DMS53 treated with DMSO at 0.1 percent for 48 hours (cell line): Measurements from ENCODE around the gene MTFR2.

ENCODE experiments used
- DNase-seq: peaks from one replicate; lab custom pipeline; 2025; ENCODE audit not compliant: unreplicated experiment; lab: John Stamatoyannopoulos, UW

Gene MTFR2

DNA sequence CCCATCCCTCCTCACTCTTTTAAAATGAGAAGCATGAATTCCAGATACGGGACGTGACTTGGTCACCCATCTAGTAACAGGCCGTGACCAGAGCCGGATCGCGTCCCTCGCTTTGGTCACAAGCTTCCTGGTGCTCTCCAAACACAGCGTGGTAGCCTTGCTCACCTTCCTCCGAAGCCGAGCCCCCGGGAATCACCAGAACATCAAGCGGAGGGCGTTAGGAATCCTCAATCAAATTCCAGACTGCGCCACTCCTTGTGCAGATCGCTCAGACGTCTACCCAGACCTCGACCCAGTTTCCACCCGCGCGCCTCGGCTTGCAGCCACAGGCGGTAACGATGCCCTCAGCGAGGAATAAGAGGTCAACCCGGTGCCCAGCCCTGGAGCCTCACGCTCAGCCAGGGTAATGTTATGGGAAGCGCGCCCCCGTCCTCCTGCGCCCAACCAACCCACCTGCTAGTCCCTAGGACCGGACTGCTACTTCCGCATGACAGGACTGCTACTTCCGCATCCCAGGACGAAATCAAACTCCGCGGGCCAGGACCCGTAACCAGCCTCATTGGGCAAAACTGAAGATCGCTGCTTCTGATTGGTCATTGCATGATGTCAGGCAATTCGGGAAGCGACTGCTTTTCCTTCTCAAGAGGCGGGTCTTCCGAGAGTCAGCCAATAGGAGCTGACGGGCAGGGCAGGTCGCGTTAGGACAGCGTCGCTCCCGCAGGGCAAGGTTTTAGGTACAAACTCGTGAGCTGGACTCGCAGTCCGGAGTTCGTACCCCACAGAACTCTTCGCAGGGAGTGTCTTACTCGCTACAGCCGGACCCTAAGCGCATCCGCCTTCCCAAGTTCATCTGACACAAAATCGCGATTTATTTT is at the start of gene MTFR2:
TSS of gene MTFR2 (minus strand) at position 501 of the 875 bp plus-strand sequence. CDS start 1,212 bp downstream, outside the sequence.
- DNase-seq, result peak; percentile 92

- DNase-seq, result no peak
Measured at GRCh38 chr6:136294621-136295020, 44.5 kb upstream of the MTFR2 start.

DNA sequence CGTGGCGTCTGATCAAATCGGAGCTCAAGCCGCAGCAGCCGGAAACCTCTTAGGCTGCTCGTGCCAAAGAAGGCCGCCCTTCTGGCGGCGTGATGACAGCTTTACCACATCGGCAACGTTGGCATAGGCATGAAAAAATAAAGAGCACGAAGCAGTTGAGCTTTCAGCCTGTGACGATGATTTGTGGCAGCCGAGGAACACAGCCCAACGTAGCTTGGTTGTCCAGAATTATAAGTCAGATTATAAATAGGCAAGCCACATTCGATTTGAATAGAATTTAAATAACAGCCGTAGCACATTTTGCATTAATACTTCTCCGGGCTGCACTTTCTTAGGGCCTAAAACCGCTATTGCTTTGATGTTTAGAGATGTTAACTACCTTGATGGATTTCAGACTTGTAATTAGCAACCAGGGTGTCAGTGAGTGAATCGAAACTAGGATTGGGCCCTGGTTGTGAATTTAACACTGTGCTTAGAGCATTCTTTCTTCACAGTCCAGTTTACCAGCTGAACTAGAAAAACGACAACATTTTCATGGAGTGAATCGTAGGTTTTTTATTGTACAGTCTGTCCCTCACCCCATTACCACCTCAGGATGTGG is 40.4 kb upstream of the MTFR2 start:
- peak; percentile 54 for DNase-seq

GRCh38 chr6:136289579-136290409 is 39.7 kb upstream of the MTFR2 start, which contains the start of gene BCLAF1:
BCLAF1 (minus strand) TSS chr6:136289846; CDS start chr6:136279866, 9,980 bp downstream.
- DNase-seq, result peak; percentile 89

- DNase-seq, result peak; percentile 70
Measured at GRCh38 chr6:136289327-136289578, 39.1 kb upstream of the MTFR2 start.

DNA sequence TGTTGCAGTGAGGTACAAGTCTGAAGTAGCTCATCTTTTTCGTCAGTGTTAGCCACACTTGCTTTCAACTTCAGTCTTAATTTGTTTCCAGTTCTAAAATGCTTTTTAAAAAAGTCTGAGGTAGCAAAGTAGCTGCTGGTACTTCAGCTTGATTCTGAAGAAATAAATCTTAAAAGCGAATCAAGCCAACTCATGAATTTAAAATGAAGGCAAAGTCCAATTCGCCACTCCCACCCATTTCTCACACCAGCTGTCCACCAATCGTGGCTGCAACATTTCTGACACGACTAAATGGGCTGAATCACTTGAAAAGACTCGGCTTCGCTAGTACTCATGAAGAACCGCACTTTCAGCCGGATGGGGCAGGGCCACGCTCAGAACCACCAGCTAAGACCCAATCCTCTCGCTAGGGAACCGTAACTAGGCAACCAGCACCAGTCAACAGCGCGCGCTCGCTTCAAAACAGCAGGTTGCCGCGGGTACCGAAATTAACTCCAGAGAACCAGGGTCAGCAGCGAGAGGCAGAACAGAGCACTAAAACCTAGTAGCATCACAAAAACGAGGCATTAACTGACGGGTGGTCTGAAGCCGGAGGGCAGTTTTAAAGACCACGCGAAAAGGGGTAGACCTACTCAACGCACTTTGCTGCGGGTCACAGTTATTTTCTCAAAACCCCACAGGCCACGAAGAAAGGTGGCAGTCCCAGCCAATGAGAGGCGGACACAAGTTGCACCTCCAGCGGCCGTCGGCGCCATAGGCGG is 38.6 kb upstream of the MTFR2 start:
- peak; percentile 32 for DNase-seq

- no peak for DNase-seq
Measured at GRCh38 chr6:136284909-136285308, 34.8 kb upstream of the MTFR2 start.

DNA sequence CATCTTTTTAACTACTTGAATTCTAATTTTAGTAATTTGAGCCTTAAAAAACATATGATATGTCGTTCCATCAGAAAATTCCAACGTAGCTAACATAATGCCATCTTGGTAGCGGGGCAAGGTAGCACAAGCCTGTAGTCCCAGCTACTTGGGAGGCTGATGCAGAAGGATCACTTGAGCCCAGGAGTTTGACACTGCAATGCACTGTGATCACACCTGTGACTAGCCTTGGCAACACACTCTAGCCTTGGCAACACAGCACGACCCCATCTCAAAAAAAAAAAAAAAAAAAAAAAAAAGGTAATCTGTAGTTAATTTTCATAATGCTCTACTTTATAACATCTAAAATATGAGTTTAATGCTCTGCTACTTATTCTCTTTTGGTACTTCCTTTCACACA is 32.8 kb upstream of the MTFR2 start:
- DNase-seq, result no peak

- DNase-seq, result no peak
Measured at GRCh38 chr6:136280032-136280609, 30.0 kb upstream of the MTFR2 start.

- DNase-seq, result no peak
Measured at GRCh38 chr6:136274062-136274461, 24.0 kb upstream of the MTFR2 start.

DNA sequence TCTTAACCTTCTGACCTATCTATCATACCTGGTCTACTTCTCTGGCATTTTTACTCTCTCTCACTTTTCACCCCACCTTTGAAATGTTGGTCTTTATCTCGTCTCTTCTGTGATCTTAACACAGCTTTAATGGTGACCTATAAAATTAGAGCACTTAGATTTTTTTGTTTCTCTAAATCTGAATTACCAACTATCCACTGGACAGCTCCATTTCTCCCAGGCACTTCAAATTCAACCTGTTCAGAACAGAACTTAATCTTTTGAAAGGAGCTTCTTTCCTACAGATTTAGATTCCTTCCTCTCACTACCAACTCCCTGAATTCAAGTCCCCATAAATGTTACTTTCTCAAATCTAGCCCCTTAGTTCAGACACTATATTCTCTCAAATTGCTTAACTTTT is 15.0 kb upstream of the MTFR2 start:
- DNase-seq, result no peak

GRCh38 chr6:136262940-136263339 is 12.8 kb upstream of the MTFR2 start:
- DNase-seq, result no peak

DNA sequence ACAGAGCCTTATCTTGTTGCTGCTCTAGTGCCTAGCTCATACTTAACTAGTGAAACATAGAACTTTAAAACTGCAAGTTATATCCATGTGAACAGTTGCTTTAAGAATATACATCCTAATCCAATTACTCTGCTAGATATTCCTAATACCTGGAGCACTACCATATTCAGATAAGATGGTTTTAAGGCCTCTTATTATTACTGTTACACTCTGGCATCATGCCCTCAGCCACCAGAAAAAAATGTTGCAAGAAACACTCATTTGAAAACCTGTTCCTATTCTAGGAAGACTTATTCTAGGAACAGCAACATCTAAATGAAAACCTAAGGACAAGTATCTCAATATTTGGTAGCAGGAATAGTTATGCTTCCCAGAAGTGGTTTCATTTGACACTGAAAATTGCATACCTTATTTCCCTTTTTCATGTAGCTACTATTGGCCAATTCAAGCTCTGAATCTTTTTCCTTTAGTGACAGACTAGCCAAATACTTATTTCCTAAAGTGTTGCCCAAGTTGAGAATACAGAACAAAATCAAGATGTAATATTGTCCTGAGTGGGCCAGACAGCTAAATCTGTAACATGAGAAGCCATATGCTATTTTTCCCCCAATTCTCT is 4.8 kb upstream of the MTFR2 start:
- no peak for DNase-seq

DNA sequence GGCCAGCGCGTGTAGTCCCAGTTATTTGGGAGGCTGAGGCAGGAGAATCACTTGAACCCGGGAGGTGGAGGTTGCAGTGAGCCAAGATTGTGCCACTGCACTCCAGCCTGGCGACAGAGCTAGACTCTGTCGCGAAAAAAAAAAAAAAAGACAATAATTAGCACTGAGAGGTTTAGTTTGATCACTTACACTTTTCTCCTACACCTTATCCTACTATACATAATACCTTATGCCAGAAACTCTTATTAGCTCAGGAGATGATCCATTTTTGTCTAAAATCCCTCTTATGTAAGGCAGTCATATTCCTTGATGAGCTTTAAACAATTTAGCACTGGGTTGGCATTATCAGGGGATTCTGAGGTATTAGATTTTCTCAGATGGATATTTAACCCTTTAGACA is 3.6 kb upstream of the MTFR2 start:
- no peak for DNase-seq

- no peak for DNase-seq
Measured at GRCh38 chr6:136252441-136252840, 2.3 kb upstream of the MTFR2 start.

- no peak for DNase-seq
Measured at GRCh38 chr6:136251394-136251793, 1.3 kb upstream of the MTFR2 start.

GRCh38 chr6:136250686-136251008 is 536 bp upstream of the MTFR2 start:
- peak; percentile 56 for DNase-seq

GRCh38 chr6:136249336-136249735 is 775 bp downstream of the MTFR2 start:
- no peak for DNase-seq

- DNase-seq, result no peak
Measured at GRCh38 chr6:136244061-136244616, 6.0 kb downstream of the MTFR2 start.
